CD14-positive monocyte (primary cell): ENCODE results near the gene CCDC134. TPM values are rescaled to one million over a fixed set of nuclear protein-coding genes. Genes with fewer than 3 reads are reported as not detected.

Experiments used
- DNase-seq, 3 donors: peaks; one replicate each; pipeline ENCODE4 v3.0.0-alpha.2; 2011 to 2022
- H2AFZ ChIP-seq: 2 replicates; pipeline ENCODE4 v1.6.0; 2012; ENCODE audit warnings: mild to moderate bottlenecking, low read depth, low read length, inconsistent platforms; ENCODE audit not compliant: insufficient read depth, poor library complexity, severe bottlenecking
- H3K27ac ChIP-seq, 2 donors: 1 replicate in 1 of 2; 2 replicates in 1 of 2; pipeline ENCODE4 v1.5.1; 2012 to 2013; ENCODE audit warnings: low read length in 2 of 2, control low read depth in 1 of 2, inconsistent platforms in 1 of 2, low read depth in 1 of 2, mild to moderate bottlenecking in 1 of 2
- H3K27me3 ChIP-seq, 2 donors: one replicate each; pipeline versions ENCODE4 v1.6.0 to v1.6.1; 2011 to 2013; ENCODE audit warnings: low read length in 2 of 2; ENCODE audit not compliant: control insufficient read depth in 2 of 2, insufficient read depth in 2 of 2
- H3K36me3 ChIP-seq, 2 donors: replicated peaks in 1 of 2; 1 replicate in 1 of 2; 2 replicates in 1 of 2; pipeline versions ENCODE4 v1.5.1 to v1.6.1; 2012 to 2013; ENCODE audit warnings: low read length in 2 of 2, control low read depth in 1 of 2, inconsistent platforms in 1 of 2, mild to moderate bottlenecking in 1 of 2; ENCODE audit not compliant: insufficient read depth in 2 of 2, control insufficient read depth in 1 of 2
- H3K4me1 ChIP-seq, 2 donors: 1 replicate in 1 of 2; 2 replicates in 1 of 2; pipeline versions ENCODE4 v1.5.1 to v1.6.1; 2012 to 2013; ENCODE audit warnings: low read length in 2 of 2, control low read depth in 1 of 2, inconsistent platforms in 1 of 2, mild to moderate bottlenecking in 1 of 2, moderate library complexity in 1 of 2; ENCODE audit not compliant: insufficient read depth in 2 of 2, control insufficient read depth in 1 of 2
- H3K4me2 ChIP-seq: replicated peaks from 2 replicates; pipeline ENCODE3; 2012; ENCODE audit warnings: low read length, moderate library complexity, mild to moderate bottlenecking; ENCODE audit not compliant: poor library complexity, severe bottlenecking; ENCODE audit errors: extremely low read depth
- H3K4me3 ChIP-seq, 3 experiments: fragments of 200-600 bp in 1 of 3; sonication (generic) in 1 of 3; replicated peaks in 1 of 3; 1 replicate in 2 of 3; 2 replicates in 1 of 3; pipeline ENCODE4 v1.5.1; 2011 to 2013; ENCODE audit warnings: low read length in 3 of 3, mild to moderate bottlenecking in 3 of 3, control low read depth in 2 of 3, low read depth in 2 of 3, inconsistent platforms in 1 of 3, moderate library complexity in 1 of 3
- H3K79me2 ChIP-seq: 2 replicates; pipeline ENCODE4 v1.6.0; 2012; ENCODE audit warnings: mild to moderate bottlenecking, control low read depth, inconsistent platforms, low read length, moderate library complexity; ENCODE audit not compliant: insufficient read depth
- H3K9ac ChIP-seq: 2 replicates; pipeline ENCODE4 v1.6.0; 2017; ENCODE audit warnings: low read length, mild to moderate bottlenecking; ENCODE audit not compliant: insufficient read depth, poor library complexity, severe bottlenecking
- H3K9me3 ChIP-seq, 2 donors: replicated peaks in 1 of 2; 1 replicate in 1 of 2; 2 replicates in 1 of 2; pipeline versions ENCODE4 v1.5.1 to v1.6.1; 2012 to 2013; ENCODE audit warnings: low read length in 2 of 2, control low read depth in 1 of 2; ENCODE audit not compliant: control insufficient read depth in 1 of 2, insufficient read depth in 1 of 2
- H4K20me1 ChIP-seq: 2 replicates; pipeline ENCODE4 v1.6.0; 2012; ENCODE audit warnings: mild to moderate bottlenecking, low read length, control low read depth, moderate library complexity; ENCODE audit not compliant: insufficient read depth
- H3K27ac Mint-ChIP-seq, 7 donors: one replicate each; pipeline ENCODE4 v1.8.0; 2020; ENCODE audit warnings: mild to moderate bottlenecking in 7 of 7, mixed read lengths in 7 of 7, moderate library complexity in 6 of 7, inconsistent platforms in 2 of 7
- H3K27me3 Mint-ChIP-seq, 3 donors: one replicate each; pipeline ENCODE4 v1.8.0; 2021 to 2022; ENCODE audit warnings: low read depth in 3 of 3, mild to moderate bottlenecking in 3 of 3, mixed read lengths in 3 of 3, moderate library complexity in 3 of 3, inconsistent platforms in 1 of 3
- H3K36me3 Mint-ChIP-seq, 2 donors: one replicate each; pipeline ENCODE4 v1.8.0; 2020; ENCODE audit warnings: mixed read lengths in 2 of 2, inconsistent platforms in 1 of 2, mild to moderate bottlenecking in 1 of 2
- H3K4me1 Mint-ChIP-seq: one replicate; pipeline ENCODE4 v1.8.0; 2020; ENCODE audit warnings: mild to moderate bottlenecking, mixed read lengths
- H3K4me3 Mint-ChIP-seq, 2 donors: one replicate each; pipeline ENCODE4 v1.8.0; 2020; ENCODE audit warnings: mild to moderate bottlenecking in 2 of 2, mixed read lengths in 2 of 2, moderate library complexity in 1 of 2
- H3K9me3 Mint-ChIP-seq, 7 donors: one replicate each; pipeline ENCODE4 v1.8.0; 2020 to 2022; ENCODE audit warnings: mixed read lengths in 7 of 7, mild to moderate bottlenecking in 6 of 7, moderate library complexity in 6 of 7, inconsistent platforms in 2 of 7
- CTCF ChIP-seq: fragments of 200-600 bp; IDR thresholded peaks from one replicate; pipeline ENCODE4 v1.8.0; 2022; ENCODE audit warnings: antibody characterized with exemption, mild to moderate bottlenecking
- WGBS: methylation state at CpG from one replicate; pipeline ENCODE4 v1.1.5; 2013; ENCODE audit warnings: missing lambda C conversion rate; ENCODE audit not compliant: insufficient coverage; 5-methylcytosine and 5-hydroxymethylcytosine counted together
- intact Hi-C, 2 donors: fragments of 100-400 bp; cut with micrococcal nuclease; formaldehyde crosslinking; loops; one replicate each; pipeline versions ENCODE4 v1.15.0 to v1.15.1; 2023
- polyA plus RNA-seq, 3 donors: library from polyadenylated mRNA; depleted of rRNA in 1 of 3; unstranded in 2 of 3; stranded (reverse) in 1 of 3; fragments of 300-500 nt in 2 of 3; fragments of >200 nt in 1 of 3; fragmentation: Illumina TruSeq in 2 of 3; gene quantifications; 1 replicate in 2 of 3; 2 replicates in 1 of 3; pipeline ENCODE4 v1.2.3, GENCODE V29; 2012 to 2021

CCDC134 gene
- polyA plus RNA-seq, 3 donors: 2.1 to 5.3 (median 2.4) TPM

GRCh38 chr22:41780746-41781505 is 19.6 kb upstream of the CCDC134 start:
- Histone ChIP-seq H3K79me2 (no peaks in the 10 kb centered on the region), H3K27ac (peak overlapping the region; percentile 92 to 98), H3K4me3 (peak overlapping the region; percentile 28 to 56 (median 42)), H3K36me3 (no peaks in the 10 kb centered on the region), H4K20me1 (no peaks in the 10 kb centered on the region), H2AFZ (no peak overlapping the region), H3K9me3 (no peaks in the 10 kb centered on the region), H3K9ac (peak overlapping the region; percentile 66), H3K4me2 (peak overlapping the region; percentile 63), H3K27me3 (no peaks in the 10 kb centered on the region), H3K4me1 (peaks cover 46 to 48% of the 10 kb centered on the region in 2 donors)
- intact Hi-C loops: loop anchor here in 1 of 2 donors (2.0 to 5.0 kb wide), 3 partner anchors 20 to 52 kb away; partner anchors contain the start of genes CCDC134 and SREBF2
- WGBS: 61% methylated on average over 8 of the region's 11 CpGs
- peak; percentile 99 to 100 (median 99) for DNase-seq
- no peaks in the 10 kb centered on the region for H3K27me3 Mint-ChIP-seq
- peaks cover 8 to 15% of the 10 kb centered on the region in 2 donors for H3K36me3 Mint-ChIP-seq
- no peak for TF ChIP-seq CTCF
- peak overlapping the region; percentile 96 to 99 (median 98) for H3K27ac Mint-ChIP-seq
- peak overlapping the region; percentile 73 to 83 for H3K4me3 Mint-ChIP-seq
- peaks cover 58% of the 10 kb centered on the region for H3K4me1 Mint-ChIP-seq
- peaks cover 0 to 5% (median 2%) of the 10 kb centered on the region in 7 donors for H3K9me3 Mint-ChIP-seq

DNA sequence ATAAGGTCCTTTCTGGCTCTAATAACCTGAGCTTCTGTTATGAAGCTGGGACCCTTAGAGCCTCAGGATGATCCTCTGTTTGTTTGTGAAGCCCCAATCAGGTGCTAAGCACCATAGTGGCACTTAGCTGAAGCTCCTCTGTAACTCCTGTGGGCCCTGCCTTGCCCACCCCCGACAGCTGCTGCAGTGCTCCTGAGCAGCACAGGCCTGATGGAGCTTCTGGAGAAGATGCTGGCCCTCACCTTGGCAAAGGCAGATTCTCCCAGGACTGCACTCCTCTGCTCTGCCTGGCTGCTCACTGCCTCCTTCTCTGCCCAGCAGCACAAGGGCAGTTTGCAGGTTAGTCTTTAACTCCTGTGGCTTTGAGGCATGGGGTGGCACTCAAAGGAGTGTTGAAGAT is 19.0 kb upstream of the CCDC134 start:
- peaks cover 46 to 48% of the 10 kb centered on the region in 2 donors for H3K4me1 ChIP-seq
- DNase-seq: peak in 1 of 3 donors; percentile 20
- H3K4me3 ChIP-seq: peak overlapping the region; percentile 28 to 56 (median 42)
- WGBS: 50% methylated on average over 1 of the region's 1 CpG
- H3K9me3 Mint-ChIP-seq: peaks cover 0 to 5% (median 2%) of the 10 kb centered on the region in 7 donors
- peak overlapping the region; percentile 66 for H3K9ac ChIP-seq
- intact Hi-C loops: loop anchor here in 1 of 2 donors (2.0 to 5.0 kb wide), 3 partner anchors 19 to 51 kb away; partner anchors contain the start of genes CCDC134 and SREBF2
- H3K36me3 ChIP-seq: no peaks in the 10 kb centered on the region
- peaks cover 58% of the 10 kb centered on the region for H3K4me1 Mint-ChIP-seq
- no peak for TF ChIP-seq CTCF
- H3K79me2 ChIP-seq: no peaks in the 10 kb centered on the region
- H3K27me3 Mint-ChIP-seq: no peaks in the 10 kb centered on the region
- H3K36me3 Mint-ChIP-seq: peaks cover 8 to 17% of the 10 kb centered on the region in 2 donors
- H3K27ac Mint-ChIP-seq: peak overlapping the region; percentile 96 to 99 (median 98)
- peak overlapping the region; percentile 73 to 83 for H3K4me3 Mint-ChIP-seq
- H2AFZ ChIP-seq: no peak overlapping the region
- H3K27me3 ChIP-seq: no peaks in the 10 kb centered on the region
- peak overlapping the region; percentile 92 to 98 for H3K27ac ChIP-seq
- no peaks in the 10 kb centered on the region for H3K9me3 ChIP-seq
- peak overlapping the region; percentile 63 for H3K4me2 ChIP-seq
- no peaks in the 10 kb centered on the region for H4K20me1 ChIP-seq
